Peyer's patch (tissue), 4 donors: ENCODE results near the gene TBX3.

Source experiments
- POLR2A ChIP-seq, 2 donors: fragments of 450-650 bp; IDR thresholded peaks; one replicate each; pipeline ENCODE4 v1.5.1; 2017; ENCODE audit warnings: antibody characterized with exemption in 2 of 2, mild to moderate bottlenecking in 2 of 2, moderate library complexity in 2 of 2
- TF ChIP-seq, protein P1 (sequence below), 6 experiments: fragments of 450-650 bp in 4 of 6; fragments of 200-600 bp in 2 of 6; sonication (generic) in 1 of 6; IDR thresholded peaks; one replicate each; pipeline ENCODE4 v1.5.1; 2017 to 2019; ENCODE audit warnings: antibody characterized with exemption in 6 of 6, mild to moderate bottlenecking in 3 of 6, moderate library complexity in 1 of 6

DNA sequence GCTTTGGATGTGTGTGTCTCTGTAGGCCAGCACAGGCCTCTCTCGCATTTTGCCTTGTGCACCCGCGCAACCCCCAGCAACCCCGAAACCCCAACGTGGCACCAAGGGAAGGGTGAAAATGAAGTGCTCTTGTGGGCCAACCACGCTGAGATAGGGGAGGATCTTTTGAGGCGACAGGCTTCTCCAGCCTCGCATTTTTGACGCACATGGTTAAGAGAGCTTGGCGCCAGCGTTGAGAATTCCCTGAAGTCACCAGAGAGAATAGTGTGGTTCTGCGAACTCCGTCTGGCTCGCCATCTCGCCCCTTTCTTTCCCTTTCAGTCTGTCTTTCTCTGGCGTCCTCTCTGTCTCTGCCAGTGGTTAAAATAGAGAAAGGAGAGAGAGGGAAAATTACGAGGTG is 1.9 kb upstream of the TBX3 start:
- TF ChIP-seq POLR2A (IDR thresholded peaks at IDR 0.05), result no peak
- TF ChIP-seq, protein P1, sequence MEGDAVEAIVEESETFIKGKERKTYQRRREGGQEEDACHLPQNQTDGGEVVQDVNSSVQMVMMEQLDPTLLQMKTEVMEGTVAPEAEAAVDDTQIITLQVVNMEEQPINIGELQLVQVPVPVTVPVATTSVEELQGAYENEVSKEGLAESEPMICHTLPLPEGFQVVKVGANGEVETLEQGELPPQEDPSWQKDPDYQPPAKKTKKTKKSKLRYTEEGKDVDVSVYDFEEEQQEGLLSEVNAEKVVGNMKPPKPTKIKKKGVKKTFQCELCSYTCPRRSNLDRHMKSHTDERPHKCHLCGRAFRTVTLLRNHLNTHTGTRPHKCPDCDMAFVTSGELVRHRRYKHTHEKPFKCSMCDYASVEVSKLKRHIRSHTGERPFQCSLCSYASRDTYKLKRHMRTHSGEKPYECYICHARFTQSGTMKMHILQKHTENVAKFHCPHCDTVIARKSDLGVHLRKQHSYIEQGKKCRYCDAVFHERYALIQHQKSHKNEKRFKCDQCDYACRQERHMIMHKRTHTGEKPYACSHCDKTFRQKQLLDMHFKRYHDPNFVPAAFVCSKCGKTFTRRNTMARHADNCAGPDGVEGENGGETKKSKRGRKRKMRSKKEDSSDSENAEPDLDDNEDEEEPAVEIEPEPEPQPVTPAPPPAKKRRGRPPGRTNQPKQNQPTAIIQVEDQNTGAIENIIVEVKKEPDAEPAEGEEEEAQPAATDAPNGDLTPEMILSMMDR (IDR thresholded peaks at IDR 0.05), result no peak
